ENCODE data around the gene FAM107A. TPM values are rescaled to one million over a fixed set of nuclear protein-coding genes. Genes with fewer than 3 reads are reported as not detected.

The FAM107A gene
- polyA plus RNA-seq, 3 donors = not detected

DNA sequence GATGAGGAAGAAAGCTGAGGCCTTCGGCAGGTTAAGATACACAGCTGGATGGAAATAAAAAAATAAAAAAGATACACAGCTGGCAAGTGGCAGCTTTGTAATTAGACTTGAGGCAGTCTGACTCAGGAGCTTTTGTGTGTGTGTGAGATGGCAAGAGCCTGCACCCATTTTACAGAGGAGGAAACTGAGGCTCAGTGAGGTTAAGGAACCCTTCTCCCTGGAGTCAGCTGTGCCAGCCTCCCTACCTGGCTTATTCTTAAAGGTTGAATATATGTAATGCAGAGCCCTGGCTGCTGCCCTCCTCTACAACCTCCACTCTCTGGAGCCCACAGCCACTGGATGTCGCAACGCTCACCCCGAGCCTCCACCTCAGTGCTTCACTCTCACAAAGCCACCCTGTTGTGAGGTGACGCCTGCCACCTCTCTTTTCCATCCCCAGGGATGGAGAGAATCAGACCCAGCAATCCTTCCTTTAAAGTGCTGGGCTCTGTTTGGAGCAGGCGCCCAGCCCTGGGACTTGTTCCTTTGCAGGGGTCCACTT lies 20.6 kb upstream of the FAM107A start:
- H3K4me1 ChIP-seq (ENCODE audit: control insufficient read depth in 1 of 2, insufficient read depth in 2 of 2, low read length in 2 of 2) = no peaks in the 10 kb centered on the region
- no peaks in the 10 kb centered on the region for H3K36me3 ChIP-seq (replicated peaks in 1 of 2; ENCODE audit: control insufficient read depth in 1 of 2, insufficient read depth in 2 of 2, low read length in 2 of 2)
- DNase-seq = no peak
- H2AFZ ChIP-seq (ENCODE audit: insufficient read depth, low read depth, low read length, poor library complexity, severe bottlenecking) = no peak overlapping the region
- intact Hi-C loops (cut with micrococcal nuclease) = no loop called here
- no peaks in the 10 kb centered on the region for H3K9me3 ChIP-seq (replicated peaks in 1 of 2; ENCODE audit: control insufficient read depth in 1 of 2, insufficient read depth in 1 of 2, low read length in 2 of 2)
- H3K9me3 Mint-ChIP-seq = peaks cover 0 to 2% (median 0%) of the 10 kb centered on the region in 7 donors
- WGBS (ENCODE audit: insufficient coverage) = 60% methylated on average over 1 of the region's 6 CpGs
- H3K27ac Mint-ChIP-seq = no peak overlapping the region
- TF ChIP-seq, protein P1, sequence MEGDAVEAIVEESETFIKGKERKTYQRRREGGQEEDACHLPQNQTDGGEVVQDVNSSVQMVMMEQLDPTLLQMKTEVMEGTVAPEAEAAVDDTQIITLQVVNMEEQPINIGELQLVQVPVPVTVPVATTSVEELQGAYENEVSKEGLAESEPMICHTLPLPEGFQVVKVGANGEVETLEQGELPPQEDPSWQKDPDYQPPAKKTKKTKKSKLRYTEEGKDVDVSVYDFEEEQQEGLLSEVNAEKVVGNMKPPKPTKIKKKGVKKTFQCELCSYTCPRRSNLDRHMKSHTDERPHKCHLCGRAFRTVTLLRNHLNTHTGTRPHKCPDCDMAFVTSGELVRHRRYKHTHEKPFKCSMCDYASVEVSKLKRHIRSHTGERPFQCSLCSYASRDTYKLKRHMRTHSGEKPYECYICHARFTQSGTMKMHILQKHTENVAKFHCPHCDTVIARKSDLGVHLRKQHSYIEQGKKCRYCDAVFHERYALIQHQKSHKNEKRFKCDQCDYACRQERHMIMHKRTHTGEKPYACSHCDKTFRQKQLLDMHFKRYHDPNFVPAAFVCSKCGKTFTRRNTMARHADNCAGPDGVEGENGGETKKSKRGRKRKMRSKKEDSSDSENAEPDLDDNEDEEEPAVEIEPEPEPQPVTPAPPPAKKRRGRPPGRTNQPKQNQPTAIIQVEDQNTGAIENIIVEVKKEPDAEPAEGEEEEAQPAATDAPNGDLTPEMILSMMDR (IDR thresholded peaks at IDR 0.05) = no peak
- H3K27ac ChIP-seq (ENCODE audit: low read depth in 1 of 2, low read length in 2 of 2) = no peak overlapping the region
- H3K27me3 Mint-ChIP-seq (ENCODE audit: low read depth in 3 of 3) = peaks cover 0 to 8% (median 6%) of the 10 kb centered on the region in 3 donors
- H3K9ac ChIP-seq (ENCODE audit: insufficient read depth, low read length, poor library complexity, severe bottlenecking) = no peak overlapping the region
- no peak overlapping the region for H3K4me3 Mint-ChIP-seq
- no peak overlapping the region for H3K4me3 ChIP-seq (replicated peaks in 1 of 3; ENCODE audit: low read depth in 2 of 3, low read length in 3 of 3)
- H3K27me3 ChIP-seq (ENCODE audit: control insufficient read depth in 2 of 2, insufficient read depth in 2 of 2, low read length in 2 of 2) = no peaks in the 10 kb centered on the region
- H3K36me3 Mint-ChIP-seq = no peaks in the 10 kb centered on the region
- no peaks in the 10 kb centered on the region for H4K20me1 ChIP-seq (ENCODE audit: insufficient read depth, low read length)
- H3K4me2 ChIP-seq (replicated peaks; ENCODE audit: extremely low read depth, low read length, poor library complexity, severe bottlenecking) = no peak overlapping the region
- no peaks in the 10 kb centered on the region for H3K4me1 Mint-ChIP-seq
- no peaks in the 10 kb centered on the region for H3K79me2 ChIP-seq (ENCODE audit: insufficient read depth, low read length)

- no peaks in the 10 kb centered on the region for H3K27me3 ChIP-seq (ENCODE audit: control insufficient read depth in 2 of 2, insufficient read depth in 2 of 2, low read length in 2 of 2)
- Mint-ChIP-seq H3K4me3 (no peak overlapping the region), H3K36me3 (no peaks in the 10 kb centered on the region), H3K27ac (no peak overlapping the region), H3K9me3 (peaks cover 0 to 2% (median 0%) of the 10 kb centered on the region in 7 donors), H3K4me1 (no peaks in the 10 kb centered on the region), H3K27me3 (ENCODE audit: low read depth in 3 of 3) (peaks cover under 1 to 7% (median 6%) of the 10 kb centered on the region in 3 donors)
- intact Hi-C loops (cut with micrococcal nuclease) = no loop called here
- no peaks in the 10 kb centered on the region for H4K20me1 ChIP-seq (ENCODE audit: insufficient read depth, low read length)
- H3K4me1 ChIP-seq (ENCODE audit: control insufficient read depth in 1 of 2, insufficient read depth in 2 of 2, low read length in 2 of 2) = no peaks in the 10 kb centered on the region
- H3K4me2 ChIP-seq (replicated peaks; ENCODE audit: extremely low read depth, low read length, poor library complexity, severe bottlenecking) = no peak overlapping the region
- no peak overlapping the region for H3K9ac ChIP-seq (ENCODE audit: insufficient read depth, low read length, poor library complexity, severe bottlenecking)
- 100% methylated on average over 1 of the region's 4 CpGs for WGBS (ENCODE audit: insufficient coverage)
- H3K9me3 ChIP-seq (replicated peaks in 1 of 2; ENCODE audit: control insufficient read depth in 1 of 2, insufficient read depth in 1 of 2, low read length in 2 of 2) = no peaks in the 10 kb centered on the region
- no peaks in the 10 kb centered on the region for H3K36me3 ChIP-seq (replicated peaks in 1 of 2; ENCODE audit: control insufficient read depth in 1 of 2, insufficient read depth in 2 of 2, low read length in 2 of 2)
- no peak overlapping the region for H2AFZ ChIP-seq (ENCODE audit: insufficient read depth, low read depth, low read length, poor library complexity, severe bottlenecking)
- TF ChIP-seq, protein P1 (IDR thresholded peaks at IDR 0.05) = no peak
- no peak overlapping the region for H3K27ac ChIP-seq (ENCODE audit: low read depth in 1 of 2, low read length in 2 of 2)
- H3K79me2 ChIP-seq (ENCODE audit: insufficient read depth, low read length) = no peaks in the 10 kb centered on the region
- no peak for DNase-seq
- H3K4me3 ChIP-seq (replicated peaks in 1 of 3; ENCODE audit: low read depth in 2 of 3, low read length in 3 of 3) = no peak overlapping the region
Measured at GRCh38 chr3:58596834-58597518, 19.8 kb upstream of the FAM107A start.

All from CD14-positive monocyte (primary cell).